Endothelial cell (in vitro differentiated cells): ENCODE results near the gene BSN. TPM values are rescaled to one million over a fixed set of nuclear protein-coding genes. Genes with fewer than 3 reads are reported as not detected.

Experiments used
- DNase-seq: peaks from one replicate; pipeline ENCODE4 v3.0.0; 2021; ENCODE audit warnings: low spot score
- H3K27ac Mint-ChIP-seq: one replicate; pipeline ENCODE4 v1.8.0; 2021; ENCODE audit warnings: mixed read lengths, inconsistent platforms; ENCODE audit not compliant: unreplicated experiment
- H3K27me3 Mint-ChIP-seq: one replicate; pipeline ENCODE4 v1.8.0; 2021; ENCODE audit warnings: mild to moderate bottlenecking, moderate library complexity, mixed read lengths, inconsistent platforms; ENCODE audit not compliant: unreplicated experiment
- H3K36me3 Mint-ChIP-seq: one replicate; pipeline ENCODE4 v1.8.0; 2021; ENCODE audit warnings: mild to moderate bottlenecking, low read depth, mixed read lengths, inconsistent platforms; ENCODE audit not compliant: unreplicated experiment
- H3K4me1 Mint-ChIP-seq: one replicate; pipeline ENCODE4 v1.8.0; 2021; ENCODE audit warnings: mild to moderate bottlenecking, mixed read lengths, inconsistent platforms; ENCODE audit not compliant: unreplicated experiment
- H3K4me3 Mint-ChIP-seq: one replicate; pipeline ENCODE4 v1.8.0; 2021; ENCODE audit warnings: mild to moderate bottlenecking, mixed read lengths, inconsistent platforms; ENCODE audit not compliant: unreplicated experiment
- H3K9me3 Mint-ChIP-seq: one replicate; pipeline ENCODE4 v1.8.0; 2021; ENCODE audit warnings: mixed read lengths, inconsistent platforms; ENCODE audit not compliant: unreplicated experiment
- total RNA-seq: library from RNA; stranded (reverse); fragmentation: NEBNext Ultra II Directional; extraction: Animal tissue kit (Norgen Biotek cat#: 25700); gene quantifications from one replicate; pipeline ENCODE4 v1.2.1, GENCODE V29; 2021; ENCODE audit not compliant: unreplicated experiment
- TF ChIP-seq, protein P1 (sequence below): fragments of 200-600 bp; sonication (generic); IDR thresholded peaks from one replicate; pipeline ENCODE4 v1.5.0; 2021; ENCODE audit warnings: antibody characterized with exemption; ENCODE audit not compliant: unreplicated experiment

The BSN gene
- total RNA-seq, 1 donor from 2014 or later = 2.4 TPM

DNA sequence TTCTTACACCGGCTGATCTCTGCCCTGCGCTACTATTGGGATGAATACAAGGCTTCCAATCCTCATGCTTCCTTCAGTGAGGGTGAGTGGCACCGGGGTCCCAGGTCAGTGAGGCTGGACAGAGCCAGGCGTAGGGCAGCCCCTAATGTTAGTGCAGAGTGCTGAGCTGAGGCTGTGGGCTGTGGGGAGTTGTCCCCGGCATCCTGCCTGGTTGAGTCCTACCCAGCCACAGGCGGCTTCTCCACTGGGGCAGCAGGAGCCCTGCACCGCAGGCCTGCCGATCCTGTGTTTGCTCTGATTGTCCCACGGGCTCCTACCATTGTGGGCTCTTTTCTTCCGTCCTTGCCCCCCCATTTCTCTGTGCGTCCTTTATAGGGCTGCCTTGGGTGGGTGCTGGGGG lies 148.4 kb downstream of the BSN start:
- TF ChIP-seq, protein P1, sequence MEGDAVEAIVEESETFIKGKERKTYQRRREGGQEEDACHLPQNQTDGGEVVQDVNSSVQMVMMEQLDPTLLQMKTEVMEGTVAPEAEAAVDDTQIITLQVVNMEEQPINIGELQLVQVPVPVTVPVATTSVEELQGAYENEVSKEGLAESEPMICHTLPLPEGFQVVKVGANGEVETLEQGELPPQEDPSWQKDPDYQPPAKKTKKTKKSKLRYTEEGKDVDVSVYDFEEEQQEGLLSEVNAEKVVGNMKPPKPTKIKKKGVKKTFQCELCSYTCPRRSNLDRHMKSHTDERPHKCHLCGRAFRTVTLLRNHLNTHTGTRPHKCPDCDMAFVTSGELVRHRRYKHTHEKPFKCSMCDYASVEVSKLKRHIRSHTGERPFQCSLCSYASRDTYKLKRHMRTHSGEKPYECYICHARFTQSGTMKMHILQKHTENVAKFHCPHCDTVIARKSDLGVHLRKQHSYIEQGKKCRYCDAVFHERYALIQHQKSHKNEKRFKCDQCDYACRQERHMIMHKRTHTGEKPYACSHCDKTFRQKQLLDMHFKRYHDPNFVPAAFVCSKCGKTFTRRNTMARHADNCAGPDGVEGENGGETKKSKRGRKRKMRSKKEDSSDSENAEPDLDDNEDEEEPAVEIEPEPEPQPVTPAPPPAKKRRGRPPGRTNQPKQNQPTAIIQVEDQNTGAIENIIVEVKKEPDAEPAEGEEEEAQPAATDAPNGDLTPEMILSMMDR = no peak
- Mint-ChIP-seq H3K4me1 (peaks cover 21% of the 10 kb centered on the region), H3K27ac (no peak overlapping the region), H3K9me3 (no peaks in the 10 kb centered on the region), H3K4me3 (no peak overlapping the region), H3K36me3 (peaks cover 7% of the 10 kb centered on the region), H3K27me3 (peaks cover 9% of the 10 kb centered on the region)
- DNase-seq = no peak

DNA sequence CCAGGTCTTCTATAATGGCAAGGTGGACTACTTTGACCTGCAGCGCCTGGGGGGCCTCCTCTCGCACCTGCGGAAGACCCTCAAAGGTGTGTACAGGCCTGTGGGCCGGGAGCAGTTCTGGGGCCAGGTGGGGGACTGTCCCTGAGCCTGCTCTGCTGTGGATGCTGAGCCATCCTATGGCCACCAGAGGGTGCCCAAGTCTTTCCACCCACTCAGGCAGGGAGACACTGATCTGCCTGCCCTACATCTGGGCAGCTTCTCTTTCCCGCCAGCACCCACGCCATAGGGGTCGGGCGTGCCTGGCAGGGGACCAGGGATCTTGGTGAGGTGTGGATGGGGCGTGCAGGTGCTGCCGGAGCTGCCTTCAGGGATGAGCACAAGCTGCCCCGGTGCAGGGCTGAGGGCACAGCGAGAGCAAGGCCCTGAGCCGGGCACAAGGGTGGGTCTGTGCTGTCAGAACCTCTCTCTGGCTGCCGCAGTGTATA lies 149.2 kb downstream of the BSN start:
- TF ChIP-seq, protein P1 = peak; percentile 79
- Mint-ChIP-seq H3K36me3 (peaks cover 7% of the 10 kb centered on the region), H3K9me3 (no peaks in the 10 kb centered on the region), H3K27me3 (peaks cover 9% of the 10 kb centered on the region), H3K27ac (peak overlapping the region; percentile 74), H3K4me1 (peaks cover 26% of the 10 kb centered on the region), H3K4me3 (no peak overlapping the region)
- DNase-seq = peak; percentile 71

DNA sequence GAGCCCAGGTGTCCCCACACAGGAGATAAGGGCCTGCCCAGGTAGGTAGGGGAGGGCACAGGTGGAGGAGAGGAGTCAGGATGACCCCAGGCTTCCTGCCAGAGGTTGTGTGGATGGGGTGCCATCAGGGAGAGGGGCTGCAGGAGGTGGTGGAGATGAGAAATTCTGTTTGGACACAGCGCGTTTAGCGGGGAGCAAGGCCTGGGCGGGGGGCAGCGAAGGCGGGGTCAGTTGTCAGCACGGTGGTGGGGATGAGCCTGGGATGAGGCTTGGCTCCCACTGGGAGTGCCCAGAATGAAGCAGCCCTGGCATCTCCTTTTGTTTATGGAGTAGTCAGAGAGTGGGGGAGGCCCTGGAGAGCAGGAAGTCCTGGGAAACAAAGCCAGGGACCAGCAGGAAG lies 149.7 kb downstream of the BSN start:
- Mint-ChIP-seq H3K9me3 (no peaks in the 10 kb centered on the region), H3K4me1 (peaks cover 26% of the 10 kb centered on the region), H3K36me3 (peaks cover 7% of the 10 kb centered on the region), H3K4me3 (peak overlapping the region; percentile 51), H3K27ac (peak overlapping the region; percentile 74), H3K27me3 (peaks cover 9% of the 10 kb centered on the region)
- TF ChIP-seq, protein P1 = no peak
- DNase-seq = no peak

DNA sequence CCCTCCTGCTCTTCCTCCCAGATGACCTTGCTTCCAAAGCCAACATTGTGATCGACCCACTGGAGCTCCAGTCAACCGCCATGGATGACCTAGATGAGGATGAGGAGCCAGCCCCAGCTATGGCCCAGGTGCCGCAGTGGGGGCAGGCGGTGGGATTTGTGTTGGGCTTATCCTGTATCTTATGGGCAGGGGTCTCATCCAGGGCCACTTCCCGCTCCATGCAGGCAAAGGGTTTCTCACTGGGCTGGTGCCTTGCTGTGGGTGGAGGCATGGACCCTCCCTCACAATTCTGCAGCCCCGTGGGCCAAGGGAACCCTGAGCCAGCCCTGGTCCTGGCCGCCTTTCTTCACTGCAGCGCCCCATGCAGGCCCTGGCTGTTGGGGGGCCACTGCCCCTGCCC lies 150.4 kb downstream of the BSN start:
- TF ChIP-seq, protein P1 = no peak
- Mint-ChIP-seq H3K27me3 (peaks cover 9% of the 10 kb centered on the region), H3K9me3 (no peaks in the 10 kb centered on the region), H3K4me3 (no peak overlapping the region), H3K36me3 (peaks cover 7% of the 10 kb centered on the region), H3K27ac (peak overlapping the region; percentile 74), H3K4me1 (peaks cover 26% of the 10 kb centered on the region)
- DNase-seq = no peak

DNA sequence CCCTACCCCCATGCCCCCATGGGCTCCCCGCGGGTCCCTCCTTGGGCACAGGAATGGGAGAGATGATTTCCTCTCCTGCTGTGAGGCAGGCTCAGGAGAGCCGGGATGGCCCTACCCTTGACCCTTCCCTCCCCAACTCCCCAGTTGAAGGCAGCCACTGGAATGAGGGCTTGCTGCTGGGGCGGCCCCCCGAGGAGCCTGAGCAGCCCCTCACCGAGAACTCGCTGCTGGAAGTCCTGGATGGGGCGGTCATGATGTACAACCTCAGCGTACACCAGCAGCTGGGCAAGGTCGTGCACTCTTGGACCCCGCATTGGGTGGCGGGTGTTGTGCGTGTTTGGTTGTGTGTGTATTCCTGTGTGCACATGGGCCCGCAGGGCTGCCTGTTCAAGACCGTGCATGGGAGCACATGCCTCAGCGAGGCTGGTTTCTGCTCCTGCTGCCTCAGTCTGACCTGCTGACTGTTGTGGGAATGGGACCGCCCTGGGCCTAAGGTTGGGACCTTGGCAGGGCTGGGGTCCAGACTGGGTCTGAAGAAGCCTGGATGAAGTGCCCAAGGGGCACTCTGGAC lies 151.2 kb downstream of the BSN start:
- no peaks in the 10 kb centered on the region for H3K9me3 Mint-ChIP-seq

More for the DNA sequence above, 151.2 kb downstream of the BSN start:
- H3K4me3 Mint-ChIP-seq = no peak overlapping the region
- DNase-seq = no peak
- H3K27ac Mint-ChIP-seq = no peak overlapping the region
- H3K36me3 Mint-ChIP-seq = peaks cover 7% of the 10 kb centered on the region
- peaks cover 26% of the 10 kb centered on the region for H3K4me1 Mint-ChIP-seq
- TF ChIP-seq, protein P1 = no peak
- H3K27me3 Mint-ChIP-seq = peaks cover 9% of the 10 kb centered on the region
